GM18505 (cell line): ENCODE results near the gene SGO2.

Experiments used
- ATAC-seq: cut with Tn5 transposase; IDR thresholded peaks from one replicate; pipeline ENCODE4 v1.9.1; 2021; ENCODE audit not compliant: unreplicated experiment
- POLR2A ChIP-seq: IDR thresholded peaks from 4 replicates; pipeline ENCODE4 v1.6.1; 2011; ENCODE audit warnings: borderline replicate concordance; ENCODE audit not compliant: insufficient read depth, insufficient read length; ENCODE audit errors: extremely low read depth

Gene SGO2

GRCh38 chr2:200613692-200614091, 87.7 kb downstream of the SGO2 start:
- no peak for TF ChIP-seq POLR2A
- ATAC-seq, result no peak

DNA sequence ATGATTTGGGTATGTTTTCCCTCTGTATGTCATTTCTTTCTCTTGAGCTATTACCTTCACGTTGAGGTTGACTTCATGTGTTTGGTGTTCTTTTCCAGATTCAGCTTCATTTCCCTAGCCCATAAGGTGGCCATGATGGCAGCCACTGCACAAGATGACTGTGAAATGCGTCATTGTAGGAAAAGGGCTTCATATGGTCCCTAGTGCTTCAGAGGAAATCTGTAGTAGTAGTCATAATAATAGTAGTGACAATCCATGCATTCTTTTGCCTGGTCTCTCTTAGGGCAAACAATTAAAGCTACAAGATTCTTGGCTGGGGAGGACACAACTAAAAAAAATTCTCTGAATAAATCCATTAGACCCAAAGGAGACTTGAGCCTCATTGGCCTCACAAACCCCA, 88.2 kb downstream of the SGO2 start:
- TF ChIP-seq POLR2A, result no peak
- no peak for ATAC-seq

DNA sequence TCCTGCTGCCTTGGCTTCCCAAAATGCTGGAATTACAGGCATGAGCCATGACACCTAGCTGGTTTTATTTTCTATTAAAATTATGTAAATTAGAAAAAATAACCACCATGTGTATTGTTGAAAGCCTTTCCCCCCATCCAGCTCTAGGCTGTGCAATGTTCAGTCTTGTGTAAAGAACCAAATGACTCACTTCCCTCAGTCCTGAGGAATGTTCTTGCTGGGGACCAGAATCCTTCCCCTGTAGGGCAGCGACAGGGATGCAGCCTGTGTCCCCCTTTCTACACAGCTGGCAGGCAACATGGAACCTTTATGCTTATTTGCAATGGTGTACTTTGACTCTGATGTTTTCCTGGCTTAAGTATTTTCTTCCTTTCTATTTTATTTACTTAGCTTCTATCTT, 89.2 kb downstream of the SGO2 start:
- no peak for TF ChIP-seq POLR2A
- no peak for ATAC-seq

- ATAC-seq, result no peak
- no peak for TF ChIP-seq POLR2A
These were observed 90.2 kb downstream of the SGO2 start for GRCh38 chr2:200616193-200616592.

GRCh38 chr2:200616656-200617055, 90.6 kb downstream of the SGO2 start:
- TF ChIP-seq POLR2A, result no peak
- no peak for ATAC-seq

- no peak for ATAC-seq
These were observed 91.4 kb downstream of the SGO2 start for GRCh38 chr2:200617156-200618053.

GRCh38 chr2:200618054-200618419, 92.0 kb downstream of the SGO2 start:
- ATAC-seq, result no peak
- TF ChIP-seq POLR2A, result no peak

More at GRCh38 chr2:200617156-200618053, 91.4 kb downstream of the SGO2 start:
- TF ChIP-seq POLR2A, result no peak

- TF ChIP-seq POLR2A, result no peak
- no peak for ATAC-seq
These were observed 92.6 kb downstream of the SGO2 start for GRCh38 chr2:200618590-200619021.

DNA sequence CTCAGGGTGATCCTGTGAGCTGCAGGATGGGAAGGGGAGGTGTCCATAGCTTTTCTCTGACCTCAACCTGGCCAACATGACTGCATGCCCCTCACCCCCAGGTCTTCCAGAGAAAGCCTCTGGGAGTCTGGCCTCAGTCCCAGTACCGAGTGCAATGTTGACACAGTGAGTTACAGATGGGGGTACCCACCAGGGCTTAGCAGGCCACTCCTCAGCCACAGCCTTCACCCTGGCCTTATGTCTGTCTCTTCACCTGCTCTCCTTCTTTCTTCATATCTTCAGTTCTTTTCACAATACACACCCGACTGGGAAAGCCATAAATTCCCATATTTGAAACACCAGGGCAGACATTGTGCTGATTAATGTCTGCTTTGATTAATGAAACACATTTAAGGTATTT, 93.3 kb downstream of the SGO2 start:
- no peak for TF ChIP-seq POLR2A
- no peak for ATAC-seq

DNA sequence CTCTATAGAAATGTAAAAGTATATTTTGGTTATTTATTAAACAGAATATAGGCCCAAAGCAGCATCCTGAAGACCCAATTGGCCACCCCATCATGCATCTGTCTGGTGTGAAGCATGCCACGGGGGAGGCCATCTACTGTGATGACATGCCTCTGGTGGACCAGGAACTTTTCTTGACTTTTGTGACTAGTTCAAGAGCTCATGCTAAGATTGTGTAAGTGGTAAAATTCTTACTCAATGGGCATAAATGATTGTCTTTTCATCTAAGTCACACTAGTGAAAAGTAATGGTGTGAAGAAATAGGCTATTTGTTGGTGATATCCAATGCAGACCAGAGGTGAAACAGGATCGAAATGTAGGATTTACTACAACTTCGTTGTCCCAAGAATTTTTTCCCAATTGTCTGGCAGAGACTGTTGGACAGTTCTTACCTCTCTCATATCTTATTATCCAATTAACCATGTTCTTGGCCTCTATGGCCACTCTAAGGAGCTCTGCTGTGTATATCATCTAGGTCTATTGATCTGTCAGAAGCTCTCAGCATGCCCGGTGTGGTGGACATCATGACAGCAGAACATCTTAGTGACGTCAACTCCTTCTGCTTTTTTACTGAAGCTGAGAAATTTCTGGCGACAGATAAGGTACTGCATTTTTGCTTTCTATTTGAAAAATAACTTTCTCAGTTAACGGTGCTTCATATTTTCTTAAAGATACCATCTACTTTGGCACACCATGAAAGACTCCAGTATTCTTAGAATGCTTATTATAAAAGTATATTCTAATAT, 94.8 kb downstream of the SGO2 start:
- ATAC-seq, result no peak
- no peak for TF ChIP-seq POLR2A

- no peak for TF ChIP-seq POLR2A
- ATAC-seq, result no peak
These were observed 96.1 kb downstream of the SGO2 start for GRCh38 chr2:200622106-200622505.

DNA sequence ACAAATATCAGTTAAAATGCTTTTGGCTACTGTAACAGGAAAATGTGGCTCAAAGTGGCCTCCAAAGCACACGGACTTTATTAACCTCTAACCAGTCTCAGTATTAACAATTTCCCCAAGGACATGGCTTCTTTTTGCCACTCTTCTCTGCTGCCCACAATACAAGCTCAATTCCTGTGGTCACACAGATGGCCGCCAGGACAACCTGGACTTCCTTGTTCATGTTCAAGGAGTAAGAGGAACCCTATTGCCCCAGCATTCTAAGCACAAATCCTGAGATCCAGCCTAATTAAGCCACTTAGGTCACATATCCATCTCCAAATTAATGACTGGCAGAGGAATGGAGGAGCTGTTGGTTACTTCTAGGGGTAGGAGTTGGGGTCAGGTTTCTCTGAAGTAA, 98.0 kb downstream of the SGO2 start:
- ATAC-seq, result no peak
- TF ChIP-seq POLR2A, result no peak

DNA sequence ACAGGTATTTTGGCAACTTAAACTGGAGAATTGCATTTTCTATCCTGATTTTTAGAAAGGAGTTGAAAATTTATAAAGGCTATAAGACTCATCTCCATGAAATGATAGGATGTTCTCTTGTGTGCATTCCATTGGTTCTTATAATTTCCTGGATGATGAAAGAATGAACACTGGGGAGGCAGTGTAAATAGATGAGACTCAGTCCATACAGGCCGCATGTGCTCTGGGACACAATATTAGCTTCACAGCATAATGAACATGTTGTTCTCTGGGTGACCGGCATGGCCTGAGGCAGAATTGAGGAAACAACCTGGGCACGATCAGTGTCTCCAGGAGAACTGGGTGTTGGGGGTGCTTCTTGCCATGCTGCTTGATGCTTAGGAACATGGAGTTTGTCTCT, 98.7 kb downstream of the SGO2 start:
- TF ChIP-seq POLR2A, result no peak
- no peak for ATAC-seq

DNA sequence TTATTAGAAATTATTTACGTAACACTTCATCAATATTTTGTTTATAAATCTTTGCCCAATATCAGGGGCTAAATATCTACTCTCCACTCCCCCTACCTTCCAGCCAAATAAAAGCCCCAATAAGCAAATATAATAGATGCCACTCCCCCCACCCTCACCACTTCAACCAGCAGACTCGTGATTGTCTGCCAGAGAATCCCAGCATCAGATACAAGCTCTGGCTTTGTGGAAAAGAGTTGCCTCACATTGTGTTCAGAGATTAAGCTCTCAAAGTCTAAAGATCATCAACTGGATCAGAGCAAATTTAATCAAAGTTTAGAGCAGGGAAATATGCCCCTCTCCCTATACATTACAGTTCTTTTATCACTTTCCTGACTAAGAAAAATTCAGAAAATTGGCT, 99.3 kb downstream of the SGO2 start:
- TF ChIP-seq POLR2A, result no peak
- ATAC-seq, result no peak

DNA sequence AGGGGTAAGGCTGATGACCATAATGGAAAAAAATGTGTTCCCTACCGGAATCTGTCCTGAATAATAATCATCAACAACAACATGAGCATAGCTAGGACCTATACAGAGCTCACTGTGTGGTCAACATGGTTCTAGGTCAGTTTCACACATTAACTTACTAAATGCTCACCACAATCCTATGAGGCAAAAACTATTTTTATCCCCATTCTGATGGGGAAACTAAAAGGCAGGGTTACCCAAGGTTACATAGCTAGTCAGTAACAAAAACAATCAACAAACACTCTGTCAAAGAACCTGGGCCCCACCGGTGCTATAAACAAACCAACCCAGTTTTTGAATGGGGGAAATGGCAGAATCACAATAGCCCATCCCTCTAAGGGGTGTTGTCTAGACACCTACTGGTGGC, 100.0 kb downstream of the SGO2 start:
- ATAC-seq, result no peak
- TF ChIP-seq POLR2A, result no peak
